ENCODE measurements around the gene SLC51A.

Gene SLC51A

GRCh38 chr3:196246612-196247308 is 30.4 kb downstream of the SLC51A start:
- DNase-seq = no peak

- no peak for DNase-seq
Measured at GRCh38 chr3:196251918-196252317, 35.6 kb downstream of the SLC51A start.

GRCh38 chr3:196254376-196255283 is 38.3 kb downstream of the SLC51A start:
- DNase-seq = no peak

- no peak for DNase-seq
Measured at GRCh38 chr3:196255776-196256175, 39.4 kb downstream of the SLC51A start.

GRCh38 chr3:196260784-196261183 is 44.5 kb downstream of the SLC51A start:
- DNase-seq = no peak

GRCh38 chr3:196263819-196264218 is 47.5 kb downstream of the SLC51A start:
- no peak for DNase-seq

GRCh38 chr3:196268284-196269163 is 52.2 kb downstream of the SLC51A start:
- DNase-seq = no peak

GRCh38 chr3:196270499-196270898 is 54.2 kb downstream of the SLC51A start:
- DNase-seq = no peak

- DNase-seq = no peak
Measured at GRCh38 chr3:196272826-196273225, 56.5 kb downstream of the SLC51A start.

- DNase-seq = no peak
Measured at GRCh38 chr3:196273655-196274054, 57.3 kb downstream of the SLC51A start.

GRCh38 chr3:196274585-196274984 is 58.3 kb downstream of the SLC51A start:
- DNase-seq = no peak

GRCh38 chr3:196275126-196275525 is 58.8 kb downstream of the SLC51A start:
- no peak for DNase-seq

GRCh38 chr3:196280689-196281440 is 64.5 kb downstream of the SLC51A start:
- no peak for DNase-seq

GRCh38 chr3:196281962-196282361 is 65.6 kb downstream of the SLC51A start:
- no peak for DNase-seq
